Left lung (tissue), 10 donors: ENCODE results near the gene RNF11. TPM values are rescaled to one million over a fixed set of nuclear protein-coding genes. Genes with fewer than 3 reads are reported as not detected.

Source experiments
- ATAC-seq: fragments of 200-7000 bp; cut with Tn5 transposase; one replicate; pipeline ENCODE4 v1.9.1; 2020; ENCODE audit warnings: moderate library complexity
- DNase-seq, 4 donors: peaks; one replicate each; pipeline ENCODE4 v3.0.0-alpha.2; 2013 to 2020
- H3K27ac ChIP-seq, 2 donors: fragments of 200-600 bp; sonication (generic) in 1 of 2; one replicate each; pipeline versions ENCODE4 v1.5.0 to v1.8.0; 2020 to 2021
- H3K27me3 ChIP-seq, 2 donors: fragments of 200-600 bp; sonication (generic) in 1 of 2; one replicate each; pipeline versions ENCODE4 v1.5.0 to v1.8.0; 2020 to 2021
- H3K36me3 ChIP-seq, 2 donors: fragments of 200-600 bp; sonication (generic) in 1 of 2; one replicate each; pipeline versions ENCODE4 v1.5.0 to v1.8.0; 2020 to 2021
- H3K4me1 ChIP-seq, 2 donors: fragments of 200-600 bp; one replicate each; pipeline ENCODE4 v1.8.0; 2021
- H3K4me3 ChIP-seq, 2 donors: fragments of 200-600 bp; sonication (generic) in 1 of 2; one replicate each; pipeline versions ENCODE4 v1.5.0 to v1.8.0; 2020 to 2021; ENCODE audit warnings: mild to moderate bottlenecking in 1 of 2
- H3K9me3 ChIP-seq, 2 donors: fragments of 200-600 bp; sonication (generic) in 1 of 2; one replicate each; pipeline versions ENCODE4 v1.5.0 to v1.8.0; 2020 to 2021
- intact Hi-C, 2 donors: fragments of 100-400 bp; cut with DNase I; formaldehyde crosslinking; loops; one replicate each; pipeline versions ENCODE4 v1.11.2 to v1.14.2; 2022
- polyA plus RNA-seq, 6 donors: library from polyadenylated mRNA; unstranded; fragments of 120-200 nt; gene quantifications; one replicate each; pipeline ENCODE4 v1.2.1, GENCODE V29; 2013; ENCODE audit not compliant: insufficient read length in 6 of 6
- total RNA-seq, 2 donors: library from RNA; stranded (reverse); fragmentation: NEBNext Ultra II Directional; extraction: Animal tissue kit (Norgen Biotek cat#: 25700); gene quantifications; one replicate each; pipeline ENCODE4 v1.2.1, GENCODE V29; 2021
- TF ChIP-seq, protein P1 (sequence below), 2 donors: fragments of 200-600 bp; sonication (generic) in 1 of 2; IDR thresholded peaks; one replicate each; pipeline versions ENCODE4 v1.5.0 to v1.8.0; 2021; ENCODE audit warnings: antibody characterized with exemption in 2 of 2
- donor health status: DM: no; HTN: yes; CAD: no.
- donor health status: DM: no; HTN: no; CAD: no.

The RNF11 gene
- total and polyA plus RNA-seq, 8 donors = 90.1 to 114 (median 97.7) TPM

- Histone ChIP-seq H3K4me3 (no peak overlapping the region), H3K27me3 (no peaks in the 10 kb centered on the region), H3K9me3 (no peaks in the 10 kb centered on the region), H3K36me3 (no peaks in the 10 kb centered on the region), H3K4me1 (peaks cover 0 to 8% of the 10 kb centered on the region in 2 donors), H3K27ac (no peak overlapping the region)
- ATAC-seq (peak; percentile 88), DNase-seq (peak in 3 of 4 donors; percentile 50 to 72 (median 58))
- intact Hi-C loops = no loop called here
- TF ChIP-seq, protein P1, sequence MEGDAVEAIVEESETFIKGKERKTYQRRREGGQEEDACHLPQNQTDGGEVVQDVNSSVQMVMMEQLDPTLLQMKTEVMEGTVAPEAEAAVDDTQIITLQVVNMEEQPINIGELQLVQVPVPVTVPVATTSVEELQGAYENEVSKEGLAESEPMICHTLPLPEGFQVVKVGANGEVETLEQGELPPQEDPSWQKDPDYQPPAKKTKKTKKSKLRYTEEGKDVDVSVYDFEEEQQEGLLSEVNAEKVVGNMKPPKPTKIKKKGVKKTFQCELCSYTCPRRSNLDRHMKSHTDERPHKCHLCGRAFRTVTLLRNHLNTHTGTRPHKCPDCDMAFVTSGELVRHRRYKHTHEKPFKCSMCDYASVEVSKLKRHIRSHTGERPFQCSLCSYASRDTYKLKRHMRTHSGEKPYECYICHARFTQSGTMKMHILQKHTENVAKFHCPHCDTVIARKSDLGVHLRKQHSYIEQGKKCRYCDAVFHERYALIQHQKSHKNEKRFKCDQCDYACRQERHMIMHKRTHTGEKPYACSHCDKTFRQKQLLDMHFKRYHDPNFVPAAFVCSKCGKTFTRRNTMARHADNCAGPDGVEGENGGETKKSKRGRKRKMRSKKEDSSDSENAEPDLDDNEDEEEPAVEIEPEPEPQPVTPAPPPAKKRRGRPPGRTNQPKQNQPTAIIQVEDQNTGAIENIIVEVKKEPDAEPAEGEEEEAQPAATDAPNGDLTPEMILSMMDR (IDR thresholded peaks at IDR 0.05) = peak; percentile 79 to 84
Measured at GRCh38 chr1:51192213-51192843, 43.7 kb upstream of the RNF11 start.

DNA sequence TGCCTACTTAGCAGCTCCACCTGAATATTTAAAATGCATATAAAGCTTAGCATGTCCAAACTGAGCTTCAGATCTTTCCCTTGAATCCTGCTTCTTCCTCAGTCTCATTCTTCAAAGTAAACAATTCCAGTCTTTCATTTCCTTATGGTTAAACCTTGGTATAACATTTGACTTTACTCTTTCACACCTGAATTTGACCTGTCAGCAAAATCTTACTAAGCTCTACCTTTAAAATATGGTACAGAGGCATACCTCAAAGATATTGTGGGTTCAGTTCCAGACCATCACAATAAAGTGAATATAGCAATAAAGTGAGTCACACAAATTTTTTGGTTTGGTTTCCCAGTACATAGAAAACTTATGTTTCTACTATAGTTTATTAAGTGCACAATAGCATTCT is 42.5 kb upstream of the RNF11 start:
- DNase-seq (no peak), ATAC-seq (no peak)
- TF ChIP-seq, protein P1 (IDR thresholded peaks at IDR 0.05) = no peak
- Histone ChIP-seq H3K9me3 (no peaks in the 10 kb centered on the region), H3K27me3 (no peaks in the 10 kb centered on the region), H3K4me1 (peaks cover 0 to 8% of the 10 kb centered on the region in 2 donors), H3K4me3 (no peak overlapping the region), H3K27ac (no peak overlapping the region), H3K36me3 (no peaks in the 10 kb centered on the region)
- intact Hi-C loops = no loop called here

DNA sequence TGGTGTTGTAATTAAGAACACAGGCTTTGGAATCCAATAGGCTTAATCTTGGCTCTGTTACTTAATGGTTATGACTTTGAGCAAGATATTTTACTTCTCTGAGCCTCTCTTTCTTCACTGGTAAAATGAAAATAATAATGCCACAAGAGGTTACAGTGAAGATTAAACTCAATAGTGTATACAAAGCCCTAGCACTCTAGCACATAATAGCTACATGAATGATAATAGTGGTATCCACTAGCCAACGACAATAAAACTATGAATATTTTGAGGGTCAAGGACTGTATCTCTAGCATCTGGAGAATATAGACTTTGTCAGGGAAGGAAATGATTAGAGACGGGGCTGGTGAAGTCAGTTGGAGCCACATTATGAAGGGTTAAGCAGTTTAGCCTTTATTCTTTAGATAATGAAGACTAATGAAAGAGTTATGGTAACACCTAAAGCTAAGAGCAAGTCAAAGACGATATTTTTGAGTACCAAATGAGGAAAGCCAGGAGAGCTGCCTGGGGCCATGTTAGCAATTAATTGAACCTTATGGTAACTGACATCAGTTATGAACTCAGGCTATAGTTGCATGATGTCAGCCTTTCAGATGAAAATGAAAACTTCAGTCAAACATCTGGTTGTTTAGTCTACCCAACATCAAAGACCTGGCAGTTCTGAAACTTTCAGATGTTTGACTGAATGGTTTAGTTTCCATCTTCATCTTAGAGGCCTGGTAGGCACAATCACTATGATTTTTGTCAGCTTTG is 32.8 kb upstream of the RNF11 start:
- TF ChIP-seq, protein P1 (IDR thresholded peaks at IDR 0.05) = no peak
- intact Hi-C loops = no loop called here
- no peak for DNase-seq
- Histone ChIP-seq H3K4me1 (no peaks in the 10 kb centered on the region), H3K36me3 (no peaks in the 10 kb centered on the region), H3K27me3 (no peaks in the 10 kb centered on the region), H3K9me3 (no peaks in the 10 kb centered on the region), H3K4me3 (no peak overlapping the region), H3K27ac (no peak overlapping the region)
- ATAC-seq = no peak

DNA sequence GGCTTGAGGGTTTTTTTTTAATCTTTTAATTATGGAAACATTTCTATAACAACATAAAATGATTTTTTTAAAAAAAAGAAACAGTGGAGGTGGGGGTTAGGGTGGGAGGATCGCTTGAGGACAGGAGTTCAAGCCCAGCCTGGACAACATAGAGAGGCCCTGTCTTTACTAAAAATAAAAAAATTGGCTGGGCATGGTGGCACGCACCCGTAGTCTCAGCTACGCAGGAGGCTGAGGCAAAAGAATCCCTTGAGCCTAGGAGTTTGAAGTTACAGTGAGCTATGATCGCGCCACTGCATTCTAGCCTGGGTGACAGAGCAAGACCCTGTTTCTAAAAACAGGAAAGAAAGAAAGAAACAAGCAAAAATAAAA is 32.2 kb upstream of the RNF11 start:
- no peaks in the 10 kb centered on the region for H3K36me3 ChIP-seq
- H3K27ac ChIP-seq = no peak overlapping the region
- intact Hi-C loops = no loop called here
- H3K9me3 ChIP-seq = no peaks in the 10 kb centered on the region
- no peak overlapping the region for H3K4me3 ChIP-seq
- no peak for ATAC-seq
- TF ChIP-seq, protein P1 (IDR thresholded peaks at IDR 0.05) = no peak
- DNase-seq = no peak
- H3K4me1 ChIP-seq = no peaks in the 10 kb centered on the region
- H3K27me3 ChIP-seq = no peaks in the 10 kb centered on the region

DNA sequence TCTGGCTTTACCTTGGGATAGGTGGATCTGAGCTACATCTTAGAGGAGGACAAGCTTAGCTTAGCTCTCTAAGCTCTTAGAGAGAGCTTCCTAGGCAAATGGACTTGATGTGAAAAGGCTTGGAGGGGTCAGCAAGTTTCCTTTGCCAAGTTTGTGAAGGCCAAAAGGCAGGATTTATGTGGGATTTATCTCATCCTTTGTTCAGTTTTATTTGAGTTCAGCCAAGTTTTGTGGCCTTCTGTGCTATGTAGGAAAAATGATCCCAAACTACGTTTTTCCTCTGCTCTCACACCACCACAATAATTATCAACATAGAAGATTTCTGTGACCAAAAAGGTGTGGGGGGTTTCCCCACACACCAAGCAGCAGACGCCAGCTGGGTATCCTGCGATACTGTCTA is 26.0 kb upstream of the RNF11 start:
- no peak overlapping the region for H3K27ac ChIP-seq
- H3K4me1 ChIP-seq = peaks cover 0 to 9% of the 10 kb centered on the region in 2 donors
- no peaks in the 10 kb centered on the region for H3K9me3 ChIP-seq
- DNase-seq (peak in 1 of 4 donors; percentile 8), ATAC-seq (no peak)
- H3K36me3 ChIP-seq = no peaks in the 10 kb centered on the region
- no peak overlapping the region for H3K4me3 ChIP-seq
- TF ChIP-seq, protein P1 (IDR thresholded peaks at IDR 0.05) = no peak
- no peaks in the 10 kb centered on the region for H3K27me3 ChIP-seq
- intact Hi-C loops = no loop called here
